HG02588 (cell line): ENCODE measurements around the gene PLXNA3.
A peak's percentile ranks its signal among the peaks of the same experiment; 100 is the strongest.

Source experiments
- ATAC-seq: cut with Tn5 transposase; IDR thresholded peaks from one replicate; pipeline ENCODE4 v1.9.1; 2021; ENCODE audit warnings: mild to moderate bottlenecking, moderate library complexity; ENCODE audit not compliant: unreplicated experiment

Gene PLXNA3

DNA sequence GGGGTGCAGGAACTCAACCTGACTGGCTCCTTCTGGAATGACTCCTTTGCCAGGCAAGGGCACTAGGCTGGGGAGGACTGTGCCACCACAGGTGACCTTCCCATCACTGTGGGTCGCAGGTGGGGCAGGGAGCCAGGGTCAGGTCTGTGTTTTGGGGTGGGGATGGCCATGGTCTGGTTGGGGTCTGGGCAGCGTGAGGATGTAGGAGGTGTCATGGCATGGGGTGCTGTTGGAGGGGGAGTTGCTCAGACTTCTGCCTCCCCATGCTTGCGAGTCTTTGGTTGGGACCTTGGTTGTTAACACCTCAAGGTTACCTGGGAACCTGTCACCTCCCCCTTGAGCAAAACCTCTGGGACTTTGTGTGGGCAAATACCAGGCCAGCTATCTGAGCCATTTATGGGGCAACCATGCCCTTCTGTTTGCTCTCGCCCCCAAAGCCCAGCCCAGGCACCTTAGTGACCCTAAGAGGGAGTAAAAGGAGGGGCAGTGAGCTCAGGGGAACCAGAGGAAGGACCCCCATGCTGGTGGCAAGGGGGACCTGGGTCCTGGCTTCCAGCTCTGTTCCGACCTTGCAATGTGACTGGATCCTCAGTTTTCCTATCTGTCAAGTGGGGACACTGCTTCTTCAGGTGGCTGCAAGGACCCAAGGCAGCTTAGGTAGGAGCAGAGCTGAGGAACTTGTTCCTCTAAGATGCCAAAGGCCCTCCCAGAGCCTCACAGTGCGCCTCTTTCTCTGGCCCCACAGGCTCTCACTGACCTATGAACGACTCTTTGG lies 23.5 kb upstream of the PLXNA3 start:
- ATAC-seq = no peak

DNA sequence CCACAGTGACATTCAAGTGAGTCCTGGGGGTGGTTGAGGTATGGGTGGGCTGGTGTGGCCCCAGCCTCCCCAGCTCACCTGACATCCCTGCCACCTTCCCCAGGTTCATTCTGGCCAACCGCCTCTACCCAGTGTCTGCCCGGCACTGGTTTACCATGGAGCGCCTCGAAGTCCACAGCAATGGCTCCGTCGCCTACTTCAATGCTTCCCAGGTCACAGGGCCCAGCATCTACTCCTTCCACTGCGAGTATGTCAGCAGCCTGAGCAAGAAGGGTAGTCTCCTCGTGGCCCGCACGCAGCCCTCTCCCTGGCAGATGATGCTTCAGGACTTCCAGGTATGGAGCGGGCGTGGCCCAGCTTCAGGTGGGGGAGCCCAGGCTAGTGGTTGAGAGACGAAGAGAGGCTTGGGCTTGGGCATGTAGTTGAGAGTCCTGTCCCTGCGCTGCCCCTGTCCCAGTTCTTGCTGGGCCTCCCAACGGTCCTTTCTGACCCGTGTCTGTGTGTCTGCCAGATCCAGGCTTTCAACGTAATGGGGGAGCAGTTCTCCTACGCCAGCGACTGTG lies 22.8 kb upstream of the PLXNA3 start:
- ATAC-seq = no peak

DNA sequence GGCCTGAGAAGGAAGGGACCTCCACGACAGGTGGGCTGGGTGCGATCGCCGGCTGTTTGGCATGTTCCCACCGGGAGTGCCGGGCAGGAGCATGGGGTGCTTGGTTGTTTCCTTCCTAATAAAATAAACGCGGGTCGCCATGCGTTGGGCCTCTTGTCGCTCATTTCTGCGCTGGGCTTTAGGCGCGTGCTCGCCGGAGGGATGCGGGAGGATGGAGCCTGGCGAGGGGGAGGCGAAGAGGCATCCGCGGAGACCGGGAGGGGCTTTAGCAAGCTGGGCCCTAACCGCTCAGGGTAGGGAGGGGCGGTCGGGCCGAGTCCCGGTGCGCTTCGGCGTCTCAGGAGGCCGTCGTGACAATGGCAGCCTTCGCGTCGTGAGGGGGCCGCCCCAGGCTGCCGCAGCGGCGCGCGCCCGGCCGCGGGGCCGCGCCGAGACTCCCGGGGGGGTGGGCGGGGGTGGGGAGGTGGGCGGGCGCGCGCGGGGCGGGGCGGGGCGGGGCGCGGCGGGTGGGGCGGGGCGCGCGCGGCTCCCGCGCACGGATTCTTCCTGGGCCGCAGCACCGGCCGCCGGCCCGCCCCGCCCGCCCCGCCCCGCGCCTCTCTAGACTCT lies 21.6 kb upstream of the PLXNA3 start:
- ATAC-seq = peak; percentile 47

DNA sequence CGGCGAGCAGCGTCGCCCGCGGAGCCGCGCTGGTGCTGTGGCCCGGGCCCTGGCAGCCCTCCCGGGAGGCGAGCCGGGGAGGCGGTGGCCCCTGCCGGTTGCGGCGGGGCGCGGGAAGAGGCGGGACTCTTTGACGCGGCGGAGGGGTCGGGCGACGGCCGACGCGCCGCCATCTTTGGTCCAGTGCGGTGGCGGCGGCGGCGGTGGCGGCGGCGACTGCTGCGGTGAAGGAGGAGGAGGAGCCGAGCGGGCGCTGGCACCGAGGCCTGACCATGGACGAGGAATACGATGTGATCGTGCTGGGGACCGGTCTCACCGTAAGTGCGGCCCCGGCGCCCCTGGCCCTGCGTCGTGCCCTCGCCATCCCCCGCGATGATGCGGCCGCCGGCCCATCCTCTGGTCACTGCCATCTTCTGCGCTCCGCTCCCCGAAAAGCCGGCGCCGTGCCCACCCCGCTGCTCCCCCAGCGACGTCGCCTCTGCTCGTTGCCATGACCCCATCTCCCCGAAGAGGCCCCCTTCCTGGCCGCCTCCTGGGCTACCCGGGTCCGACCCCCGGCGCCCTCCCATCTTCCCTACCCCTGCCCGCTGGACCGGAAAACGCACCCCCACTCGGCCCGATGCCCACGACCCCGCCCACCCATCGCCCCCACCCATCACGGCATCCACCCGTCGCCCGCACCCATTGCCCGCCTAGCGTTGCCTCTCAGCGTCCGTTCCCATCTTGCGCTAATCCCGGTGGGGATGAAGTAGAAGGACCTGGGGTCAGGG lies 20.9 kb upstream of the PLXNA3 start, which contains the start of gene GDI1:
GDI1 (plus strand) TSS at position 172 of the 770 bp plus-strand sequence; CDS start at position 273, 101 bp downstream.
- peak; percentile 49 for ATAC-seq

- no peak for ATAC-seq
Measured at GRCh38 chrX:154437971-154438893, 19.8 kb upstream of the PLXNA3 start.

DNA sequence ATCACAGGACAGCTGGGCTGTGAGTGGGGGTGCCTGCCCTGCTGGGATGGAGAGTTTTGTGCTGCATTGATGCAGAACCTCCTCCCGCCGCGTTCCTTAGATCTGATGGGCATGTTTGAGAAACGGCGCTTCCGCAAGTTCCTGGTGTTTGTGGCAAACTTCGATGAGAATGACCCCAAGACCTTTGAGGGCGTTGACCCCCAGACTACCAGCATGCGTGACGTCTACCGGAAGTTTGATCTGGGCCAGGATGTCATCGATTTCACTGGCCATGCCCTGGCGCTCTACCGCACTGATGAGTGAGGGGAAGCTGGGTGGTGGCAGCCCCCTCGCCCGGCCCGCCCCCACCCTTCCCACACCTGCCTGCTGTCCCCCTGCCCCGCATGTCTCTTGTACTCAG lies 18.2 kb upstream of the PLXNA3 start:
- no peak for ATAC-seq

GRCh38 chrX:154440623-154441357 lies 17.3 kb upstream of the PLXNA3 start:
- ATAC-seq = no peak

GRCh38 chrX:154441564-154441963 lies 16.5 kb upstream of the PLXNA3 start:
- no peak for ATAC-seq

- no peak for ATAC-seq
Measured at GRCh38 chrX:154441984-154442707, 15.9 kb upstream of the PLXNA3 start.

- ATAC-seq = no peak
Measured at GRCh38 chrX:154443479-154443910, 14.6 kb upstream of the PLXNA3 start.

DNA sequence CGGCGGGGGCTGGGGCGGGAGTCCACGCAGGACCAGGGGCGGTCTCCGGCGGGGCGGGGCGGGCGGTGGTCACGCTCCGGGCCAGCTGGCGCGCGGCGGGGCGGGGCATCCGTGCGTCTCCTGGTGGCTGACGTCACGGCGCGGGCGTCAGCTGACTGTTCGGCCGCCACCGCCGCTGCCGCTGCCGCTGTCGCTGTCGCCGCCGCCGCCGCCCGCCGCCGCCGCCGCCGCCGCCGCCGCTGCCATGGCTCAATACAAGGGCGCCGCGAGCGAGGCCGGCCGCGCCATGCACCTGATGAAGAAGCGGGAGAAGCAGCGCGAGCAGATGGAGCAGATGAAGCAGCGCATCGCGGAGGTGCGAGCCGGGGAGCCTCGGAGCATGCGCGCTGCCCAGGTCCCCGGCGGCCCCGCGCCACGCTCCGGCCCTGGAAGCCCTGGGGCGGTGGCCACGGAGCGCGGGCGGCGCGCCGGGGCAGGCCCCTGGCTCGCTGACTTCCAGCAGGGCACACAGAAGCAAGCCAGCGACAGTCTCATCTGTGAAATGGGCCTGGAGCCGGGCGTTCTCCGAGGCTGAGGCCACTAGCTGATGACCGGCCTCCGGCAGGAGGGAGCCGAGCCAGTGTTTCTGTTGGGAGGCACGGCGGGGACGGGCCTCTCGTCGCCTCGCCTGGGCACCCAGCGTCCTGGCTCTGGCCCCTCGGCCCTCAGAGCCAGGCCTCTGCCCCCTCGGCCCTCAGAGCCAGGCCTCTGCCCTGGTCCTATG lies 13.9 kb upstream of the PLXNA3 start, which contains the start of gene FAM50A:
FAM50A (plus strand) TSS at position 150 of the 763 bp plus-strand sequence; CDS start at position 245, 95 bp downstream.
- peak; percentile 87 for ATAC-seq

DNA sequence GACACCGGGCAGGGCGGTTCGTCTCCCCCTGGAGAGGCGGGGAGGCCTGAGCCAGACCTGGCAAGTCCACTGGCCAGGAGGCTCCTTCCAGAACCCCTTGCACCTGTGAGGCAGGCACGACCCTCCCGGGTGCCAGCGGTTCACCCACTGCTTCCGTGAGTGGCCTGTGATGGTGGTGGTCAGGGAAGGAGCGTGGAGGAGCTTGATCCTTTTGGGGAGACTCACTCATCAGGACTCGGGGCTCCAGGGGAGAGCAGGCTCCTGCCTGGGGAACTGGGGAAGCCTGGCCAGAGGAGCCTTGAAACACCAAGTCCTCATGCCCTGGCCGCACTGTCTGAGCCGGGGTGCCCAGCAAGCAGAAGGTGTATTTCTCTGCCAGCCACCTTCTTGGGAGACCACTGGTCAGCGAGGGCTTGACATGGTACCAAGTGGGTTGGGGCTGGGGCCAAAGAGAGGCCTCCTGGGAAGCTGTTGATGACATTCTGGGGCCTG lies 13.3 kb upstream of the PLXNA3 start:
- no peak for ATAC-seq

- ATAC-seq = no peak
Measured at GRCh38 chrX:154445776-154446175, 12.3 kb upstream of the PLXNA3 start.

- ATAC-seq = no peak
Measured at GRCh38 chrX:154446430-154446829, 11.7 kb upstream of the PLXNA3 start.

GRCh38 chrX:154448484-154448883 lies 9.6 kb upstream of the PLXNA3 start:
- ATAC-seq = no peak

GRCh38 chrX:154449618-154450017 lies 8.5 kb upstream of the PLXNA3 start:
- ATAC-seq = no peak

GRCh38 chrX:154450312-154450711 lies 7.8 kb upstream of the PLXNA3 start:
- no peak for ATAC-seq

- ATAC-seq = no peak
Measured at GRCh38 chrX:154452823-154453222, 5.3 kb upstream of the PLXNA3 start.
